GM21723 (cell line): ENCODE measurements around the gene DUSP7.

Experiments used
- ATAC-seq: cut with Tn5 transposase; IDR thresholded peaks from one replicate; pipeline ENCODE4 v1.9.1; 2021; ENCODE audit warnings: mild to moderate bottlenecking, moderate library complexity; ENCODE audit not compliant: unreplicated experiment

The DUSP7 gene

DNA sequence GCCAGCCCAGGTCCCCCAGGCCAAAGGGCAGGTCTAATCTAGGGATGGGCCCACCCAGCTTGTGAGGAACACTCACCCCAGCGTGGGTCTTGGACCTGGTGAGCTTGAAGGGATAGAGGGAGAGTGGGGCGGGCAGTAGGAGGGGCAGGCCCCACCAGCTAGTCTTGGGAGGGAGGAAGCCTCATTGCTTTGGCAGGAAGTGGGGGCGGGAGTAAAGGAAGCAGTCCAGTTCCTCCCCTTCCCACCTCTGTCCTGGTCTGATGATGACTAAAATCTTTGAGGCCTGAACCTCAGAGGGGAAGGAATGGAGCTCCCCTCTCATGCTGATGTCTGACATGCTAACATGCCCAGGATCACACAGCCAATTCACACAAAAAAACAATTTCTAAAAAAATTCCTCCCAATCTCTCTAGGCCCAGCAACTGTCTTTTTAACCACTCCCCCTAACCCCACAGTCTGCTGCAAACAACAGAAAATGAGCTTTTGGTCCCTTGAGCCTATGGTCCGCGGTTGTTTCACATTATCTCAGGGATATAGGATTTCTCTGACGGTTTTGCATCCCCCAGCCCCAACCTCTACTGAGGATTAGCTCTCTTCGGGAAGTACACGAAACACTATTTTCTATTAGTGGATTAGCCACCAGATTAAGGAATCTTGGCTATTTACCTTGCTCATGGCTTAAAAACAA, 30.7 kb upstream of the DUSP7 start:
- ATAC-seq: no peak

- no peak for ATAC-seq
Observed at GRCh38 chr3:52086461-52086860, 30.1 kb upstream of the DUSP7 start.

DNA sequence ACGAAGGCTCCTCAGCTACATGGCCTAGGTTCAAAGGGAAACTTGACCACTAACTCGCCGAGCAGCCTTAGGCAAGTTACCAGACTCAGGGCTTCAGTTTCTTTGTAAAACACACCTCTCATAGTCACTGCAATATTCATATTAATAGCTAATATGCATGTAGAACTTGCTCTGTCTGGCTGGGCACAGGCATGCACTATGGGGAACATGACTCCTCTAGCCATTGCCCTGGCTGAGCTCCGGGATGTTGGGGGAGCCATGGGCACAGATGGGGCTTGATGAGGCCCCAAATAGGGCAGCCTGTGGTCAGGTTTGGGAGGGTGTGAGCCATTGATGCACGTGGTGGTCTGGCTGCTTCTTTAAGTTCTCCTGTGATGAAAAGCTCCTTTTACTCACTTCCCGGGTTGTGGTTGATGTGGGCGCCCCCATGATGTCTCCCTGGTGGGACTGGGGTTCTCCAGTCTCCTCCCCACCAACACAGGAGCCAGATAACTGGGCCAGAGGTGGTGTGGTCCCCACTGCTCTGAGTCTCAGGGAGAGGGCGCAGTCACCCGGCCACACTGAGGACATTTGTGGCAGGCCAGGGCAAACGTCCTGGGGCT, 29.4 kb upstream of the DUSP7 start:
- no peak for ATAC-seq

DNA sequence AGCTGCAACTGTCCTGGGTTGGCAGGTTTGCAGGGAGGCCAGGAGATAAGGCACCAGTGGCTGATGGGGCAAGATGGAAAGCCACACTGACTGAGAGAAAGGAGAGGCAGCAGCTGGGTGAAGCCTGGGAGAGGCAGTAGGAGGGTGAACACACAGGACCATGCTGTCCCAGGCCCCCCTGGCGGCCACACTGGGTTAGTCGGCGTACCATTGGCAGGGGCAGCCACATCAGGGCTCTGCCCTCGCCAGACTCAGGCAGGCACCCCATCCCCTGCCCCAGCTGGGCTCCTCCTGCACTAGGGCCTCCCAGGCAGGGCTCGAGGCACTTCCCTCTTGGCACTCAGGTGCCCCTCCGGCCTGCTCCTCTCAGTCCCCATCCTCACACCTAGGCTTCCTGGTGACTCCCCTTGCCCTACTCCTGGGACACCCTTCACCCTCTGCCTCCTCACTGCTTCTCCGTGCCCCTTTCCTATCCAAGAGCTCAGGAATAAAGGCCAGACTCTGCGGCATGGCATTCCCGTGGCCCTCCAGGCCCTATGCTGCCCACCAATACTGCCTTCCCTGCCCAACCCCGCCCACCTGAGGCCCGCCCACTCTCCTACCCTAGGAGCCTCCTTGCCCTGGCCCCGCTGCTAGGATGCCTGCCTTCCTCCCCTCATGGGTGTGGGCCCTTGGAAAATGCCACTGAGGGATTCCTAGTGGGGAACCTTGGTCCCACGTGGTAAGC, 28.7 kb upstream of the DUSP7 start:
- ATAC-seq: no peak

DNA sequence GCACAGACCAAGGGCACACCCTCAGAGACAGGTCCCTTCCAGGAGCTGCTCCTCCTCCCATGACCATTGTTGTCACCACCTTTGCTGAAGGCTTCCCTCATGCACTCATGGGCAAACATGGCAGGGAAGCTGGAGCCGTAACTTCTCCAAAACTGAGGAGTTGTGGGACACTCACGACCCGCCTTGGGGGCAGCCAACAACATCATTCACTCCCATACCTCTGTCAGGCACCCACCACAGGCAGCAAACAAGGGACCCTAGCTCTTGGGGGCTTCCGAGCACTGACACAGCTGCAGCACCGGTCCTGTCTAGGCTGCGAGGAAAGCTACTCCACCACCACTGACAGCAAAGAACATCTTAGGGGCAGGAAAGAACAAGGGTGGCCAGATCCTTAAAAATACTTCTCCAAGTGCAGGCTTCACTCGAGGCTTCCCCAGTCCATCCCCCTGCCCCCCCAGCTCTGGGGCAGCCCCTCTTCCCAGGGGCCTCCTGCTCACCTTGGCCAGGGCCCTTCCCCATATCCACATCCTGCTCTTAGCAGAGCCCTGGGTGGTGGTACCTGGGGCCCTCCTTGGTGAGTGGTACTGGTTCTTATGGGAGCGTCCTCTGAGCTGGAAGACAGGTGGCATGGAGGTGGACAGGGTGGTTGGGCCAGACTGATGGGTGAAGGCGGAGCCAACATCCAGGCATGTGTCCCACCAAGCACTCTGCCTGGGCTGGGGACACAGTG, 28.0 kb upstream of the DUSP7 start:
- no peak for ATAC-seq

DNA sequence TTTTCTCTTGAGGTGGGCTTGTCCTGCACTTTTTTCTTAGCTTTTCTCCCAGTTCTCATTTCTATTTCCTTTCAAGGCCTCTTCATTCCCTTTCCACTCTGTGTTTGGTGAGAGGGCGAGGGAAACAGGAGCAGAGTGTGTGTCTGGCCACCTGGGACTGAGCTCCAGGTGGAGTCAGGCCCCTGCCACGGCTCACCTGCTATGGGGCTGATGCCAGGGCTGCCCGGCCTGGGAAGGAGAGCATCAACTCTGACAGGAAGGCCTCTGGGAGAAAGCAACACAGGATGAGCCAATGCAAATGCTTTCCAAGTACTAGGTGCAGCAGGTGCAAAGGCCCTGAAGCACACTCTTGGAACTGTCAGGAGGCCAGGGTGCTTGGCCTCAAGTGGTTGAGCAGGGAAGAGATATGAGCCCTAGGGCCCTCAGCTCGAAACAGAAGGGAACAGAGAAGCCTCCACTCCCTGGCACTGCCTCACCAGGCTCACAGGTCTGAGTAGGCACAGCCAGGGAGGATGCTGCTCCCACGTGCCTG, 27.3 kb upstream of the DUSP7 start:
- no peak for ATAC-seq

GRCh38 chr3:52082951-52083350, 26.6 kb upstream of the DUSP7 start:
- ATAC-seq: no peak

DNA sequence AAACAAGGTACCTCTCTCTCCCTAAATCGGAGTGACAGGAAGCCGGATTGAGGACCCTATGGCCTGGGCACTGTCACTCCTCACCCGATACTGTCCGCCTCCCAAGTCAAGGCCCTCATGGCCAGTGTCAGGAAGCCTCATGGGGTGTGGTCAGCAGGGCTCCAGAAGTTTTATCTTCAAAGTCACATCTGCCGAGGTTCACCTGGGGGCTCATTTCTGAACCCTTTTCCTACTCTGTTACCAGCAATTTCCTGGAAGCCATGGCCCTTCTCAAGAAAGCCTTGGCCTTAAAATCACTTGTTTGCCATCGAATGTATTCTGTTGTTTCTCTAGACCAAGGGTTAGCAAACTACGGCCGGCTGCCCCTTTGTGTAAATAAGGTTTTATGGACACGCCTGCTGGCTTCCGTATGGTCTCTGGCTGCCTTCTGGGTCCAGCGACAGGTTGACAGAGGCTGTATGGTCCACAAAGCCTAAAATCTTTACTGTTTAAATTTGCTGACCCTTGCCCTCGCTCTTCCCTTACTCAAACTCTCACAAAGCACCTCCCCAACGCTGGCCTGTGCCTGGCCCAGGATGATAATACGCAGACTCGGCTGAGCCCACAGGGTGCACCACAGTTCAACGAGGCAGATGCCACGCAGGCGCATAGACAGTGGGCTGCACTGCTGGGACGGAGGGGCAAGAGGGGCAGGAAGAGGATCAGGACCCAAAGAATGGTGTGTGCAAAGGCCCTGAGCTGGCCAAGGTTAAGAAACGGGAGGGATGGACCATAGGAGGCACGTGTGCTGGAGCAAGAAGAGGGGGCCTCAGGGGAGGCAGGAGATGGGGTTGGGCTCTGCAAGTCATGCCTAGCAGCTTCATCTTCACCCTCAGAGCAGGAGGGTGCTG, 24.7 kb upstream of the DUSP7 start:
- ATAC-seq: no peak

- no peak for ATAC-seq
Observed at GRCh38 chr3:52079958-52080357, 23.6 kb upstream of the DUSP7 start.

DNA sequence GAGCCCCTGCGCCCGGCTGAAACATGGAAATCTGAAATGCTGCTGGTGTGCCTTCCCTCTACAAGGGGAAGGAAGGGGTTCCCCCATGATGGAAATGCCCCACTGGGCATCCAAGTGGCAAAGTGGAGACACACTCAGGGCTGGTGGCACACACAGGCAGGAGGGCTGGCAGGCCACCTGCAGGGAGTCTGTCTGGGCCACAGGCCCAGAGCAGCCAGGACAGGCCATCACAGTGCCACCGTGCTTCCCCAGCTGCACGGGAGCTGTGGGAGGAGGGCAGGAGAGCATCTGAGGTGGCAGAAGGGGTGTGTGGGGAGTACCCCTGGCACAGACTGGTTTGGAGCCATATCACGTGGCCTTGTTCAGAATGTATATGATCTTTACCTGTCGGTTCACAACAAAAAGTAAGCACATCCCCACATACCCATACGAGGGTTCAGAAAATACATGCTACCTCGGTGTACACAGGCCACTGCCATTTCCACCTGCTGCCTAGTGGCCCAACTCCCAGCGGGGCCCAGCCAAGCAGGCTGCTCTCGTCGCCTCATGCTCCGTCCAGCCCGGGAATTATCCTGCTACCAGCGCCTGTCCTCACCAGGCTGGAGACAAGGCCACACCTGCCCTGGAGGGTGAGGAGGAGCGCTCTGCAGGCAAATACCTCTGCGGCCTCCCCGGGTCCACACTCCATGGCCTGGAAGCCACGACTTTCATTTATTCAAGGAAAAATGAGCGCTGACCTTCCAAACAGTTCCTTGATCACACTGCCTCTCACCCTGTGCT, 22.6 kb upstream of the DUSP7 start:
- ATAC-seq: no peak

- no peak for ATAC-seq
Observed at GRCh38 chr3:52077925-52078324, 21.6 kb upstream of the DUSP7 start.

DNA sequence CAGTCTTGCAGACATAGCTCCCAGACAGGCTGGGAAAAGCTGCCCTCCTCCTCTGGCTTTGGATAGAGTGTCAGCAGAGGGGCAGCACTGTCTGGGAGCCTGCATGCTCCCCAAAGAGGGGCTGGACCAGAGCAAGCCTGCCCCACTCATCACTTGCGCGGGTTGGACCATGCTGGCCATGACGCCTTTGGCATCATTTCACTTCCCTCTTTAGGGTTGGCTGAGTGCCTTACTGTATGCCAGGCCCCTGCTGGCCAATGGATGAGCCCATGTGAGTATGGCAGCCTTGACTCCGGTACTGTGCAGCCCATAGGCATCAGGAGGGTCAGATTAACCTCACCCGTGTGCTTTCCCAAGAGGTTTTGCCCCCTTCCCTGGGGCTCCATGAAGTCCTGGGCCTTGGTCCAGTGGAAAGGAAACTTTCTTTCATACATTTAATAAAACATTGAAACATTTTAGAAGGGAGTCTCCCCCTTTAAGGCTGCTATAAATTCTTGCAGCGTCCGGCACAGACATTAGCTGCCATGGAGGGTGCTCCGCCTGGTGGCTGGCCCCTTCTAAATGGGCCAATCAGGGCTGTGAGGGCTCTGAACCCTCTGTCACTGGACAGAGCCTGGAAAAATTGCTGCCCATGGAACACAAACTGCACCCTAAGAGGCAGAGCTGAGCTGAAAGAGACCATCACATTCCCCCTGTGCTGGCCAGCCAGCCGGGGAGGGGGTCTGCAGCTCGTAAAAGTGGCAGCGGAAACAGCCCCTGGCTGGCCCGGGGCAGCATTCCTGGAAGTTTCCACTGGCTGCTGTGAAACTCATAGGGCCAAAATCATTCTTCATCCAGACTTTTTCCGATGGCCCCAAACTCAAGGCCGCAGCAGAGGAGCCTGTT, 20.8 kb upstream of the DUSP7 start:
- ATAC-seq: no peak

DNA sequence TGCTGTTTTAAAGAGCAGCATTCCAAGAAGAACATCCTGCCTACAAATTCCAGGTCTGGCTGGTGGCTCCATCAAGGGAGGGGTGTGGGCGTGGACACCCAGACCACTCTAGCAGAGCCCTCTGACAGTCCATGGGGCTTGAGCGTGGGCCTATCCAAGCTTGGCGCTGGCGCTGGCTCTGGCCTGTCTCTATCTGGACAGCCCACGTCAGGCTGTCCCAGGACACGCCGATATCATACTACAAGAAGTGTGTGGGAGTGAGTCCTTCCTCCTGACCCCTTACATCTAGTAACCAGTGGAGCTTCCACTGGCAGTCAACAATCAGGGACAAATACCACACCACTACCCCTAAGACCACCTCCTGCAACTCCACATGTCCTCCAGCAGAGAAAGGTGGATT, 17.1 kb upstream of the DUSP7 start:
- ATAC-seq: no peak

DNA sequence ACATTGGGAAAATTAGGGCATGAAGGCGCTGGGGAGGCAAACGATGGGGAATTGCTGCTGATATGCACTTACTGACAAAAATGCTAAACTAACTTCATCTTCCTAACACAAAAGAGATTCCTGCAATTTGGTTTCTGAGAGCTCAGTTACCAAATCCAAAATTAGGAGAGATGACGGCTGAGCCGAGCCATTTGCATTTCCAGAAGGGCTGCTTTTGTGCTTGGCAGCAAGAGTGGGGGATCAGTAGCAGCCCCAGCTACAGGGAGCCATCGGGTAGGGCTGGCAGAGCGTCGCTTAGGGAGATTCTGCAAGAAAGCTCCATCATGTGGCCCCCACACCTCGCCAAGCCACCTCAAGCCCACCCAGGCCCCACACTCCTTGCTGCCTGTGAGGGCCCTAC, 16.1 kb upstream of the DUSP7 start:
- no peak for ATAC-seq

- no peak for ATAC-seq
Observed at GRCh38 chr3:52072020-52072419, 15.6 kb upstream of the DUSP7 start.

DNA sequence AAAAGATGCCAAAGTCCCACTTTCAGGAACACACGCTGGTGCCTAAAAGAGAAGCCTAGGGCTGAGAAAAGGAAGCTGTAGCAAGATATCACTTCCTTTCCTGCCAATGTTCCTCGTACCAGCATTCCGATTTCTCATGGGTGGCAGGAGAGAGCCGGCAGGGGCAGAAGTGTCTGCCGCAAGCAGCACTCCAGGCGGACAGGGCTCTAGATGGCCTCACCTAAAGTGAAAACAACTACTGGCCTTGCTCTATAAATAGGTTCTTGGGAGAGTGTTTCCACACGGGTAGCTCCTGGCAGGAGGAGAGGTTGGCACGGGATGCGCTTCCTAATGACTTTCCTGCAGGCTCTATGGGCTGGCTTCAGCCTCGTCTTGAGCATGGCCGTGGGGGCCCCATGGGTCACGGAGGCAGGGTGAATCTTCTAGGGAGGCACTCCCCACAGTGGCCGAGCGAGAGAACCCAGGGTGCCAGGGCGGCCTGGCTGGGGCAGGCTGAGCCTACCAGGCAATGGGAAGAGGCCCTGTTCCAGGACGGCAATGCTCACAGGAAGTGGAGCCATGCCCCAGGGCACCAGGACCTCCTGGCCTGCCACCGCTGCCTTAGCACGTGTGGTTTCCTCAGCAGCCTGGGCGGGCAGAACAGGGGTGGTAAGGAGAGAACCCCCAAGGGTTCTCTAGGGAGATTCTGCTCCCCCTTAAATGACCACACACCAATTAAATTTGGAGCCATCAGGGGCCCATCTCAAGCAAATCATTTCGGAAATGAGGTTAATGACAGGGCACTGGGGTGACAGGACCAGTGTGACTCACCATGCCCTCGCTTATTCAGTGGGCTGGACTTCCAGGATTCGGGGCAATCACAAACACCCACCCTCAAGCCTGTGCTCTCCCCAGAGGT, 14.6 kb upstream of the DUSP7 start:
- ATAC-seq: no peak

- no peak for ATAC-seq
Observed at GRCh38 chr3:52069855-52070254, 13.5 kb upstream of the DUSP7 start.

GRCh38 chr3:52069135-52069534, 12.8 kb upstream of the DUSP7 start:
- no peak for ATAC-seq
